ENCODE results near the gene POPDC2. TPM values are rescaled to one million over a fixed set of nuclear protein-coding genes. Genes with fewer than 3 reads are reported as not detected.
A peak's percentile ranks its signal among the peaks of the same experiment; 100 is the strongest.

The POPDC2 gene
- total and polyA plus RNA-seq, 8 donors = 1.4 to 10.7 (median 8.7) TPM

- Histone ChIP-seq H3K27ac (peak overlapping the region; percentile 91 to 97 (median 95)), H3K27me3 (no peaks in the 10 kb centered on the region), H3K4me1 (peaks cover 17 to 28% (median 22%) of the 10 kb centered on the region in 4 donors), H3K36me3 (peaks cover 16 to 26% (median 22%) of the 10 kb centered on the region in 4 donors), H3K9me3 (no peaks in the 10 kb centered on the region), H3K4me3 (peak overlapping the region; percentile 61 to 74 (median 70))
- no peak for DNase-seq
- TF ChIP-seq EP300 (IDR thresholded peaks at IDR 0.05) (no peak), POLR2A (IDR thresholded peaks at IDR 0.05) (no peak), CTCF (IDR thresholded peaks at IDR 0.05) (no peak), POLR2AphosphoS5 (IDR thresholded peaks at IDR 0.05) (no peak)
- intact Hi-C loops (cut with DNase I; ENCODE audit: low total_unique reads) = no loop called here
- WGBS, 5 donors = 3 to 8% (median 6%) methylated on average over 6 of the region's 6 CpGs
Observed at GRCh38 chr3:119677641-119677934, 17.2 kb upstream of the POPDC2 start.

DNA sequence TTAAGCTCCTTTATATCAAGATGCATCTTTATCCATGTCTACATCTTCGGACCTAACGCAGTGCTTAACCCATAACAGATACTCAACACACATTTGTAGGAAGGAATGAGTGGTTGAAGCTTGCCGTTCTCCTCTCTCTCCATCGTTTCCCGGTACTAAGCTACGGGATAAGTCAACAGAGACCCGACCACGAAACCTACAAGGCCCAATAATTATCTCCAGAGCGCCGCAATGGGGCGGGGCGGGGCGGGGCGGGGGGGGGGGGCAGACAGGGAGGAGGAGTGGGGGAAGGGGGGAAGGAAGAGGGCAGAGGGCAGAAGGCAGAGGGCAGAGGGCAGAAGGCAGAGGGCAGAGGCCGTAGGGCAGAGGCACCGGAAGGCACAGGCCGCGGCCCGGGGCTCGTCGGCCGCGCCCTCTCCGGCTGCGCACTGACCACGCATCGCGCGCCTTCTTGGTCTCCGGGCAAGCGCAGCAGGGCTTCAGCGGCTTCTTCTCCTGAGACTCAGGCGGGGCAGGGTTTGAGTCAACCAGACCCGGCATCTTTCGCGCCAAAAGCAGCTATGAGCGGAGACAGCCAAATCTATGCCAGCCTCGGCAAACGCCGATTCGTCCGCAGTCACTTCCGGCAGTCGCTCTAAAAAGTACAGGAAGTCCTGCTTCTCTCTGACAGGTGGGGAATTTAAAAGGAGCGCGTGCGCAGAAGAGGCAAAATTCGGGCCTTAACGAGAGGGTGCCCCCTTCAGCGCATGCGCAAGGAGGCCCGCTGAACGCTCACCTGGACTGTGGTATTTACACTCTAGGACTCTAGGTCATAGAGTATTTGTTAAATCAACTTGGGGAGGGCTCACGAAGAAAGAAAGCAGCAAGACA is 16.6 kb upstream of the POPDC2 start, which contains the start of gene COX17:
TSS of gene COX17 (minus strand) at position 636 of the 870 bp plus-strand sequence. CDS start at position 540, 96 bp downstream.
- no peaks in the 10 kb centered on the region for H3K27me3 ChIP-seq
- TF ChIP-seq POLR2AphosphoS5 (IDR thresholded peaks at IDR 0.05) (peak; percentile 71 to 94 (median 82)), CTCF (IDR thresholded peaks at IDR 0.05) (peak in 1 of 7 experiments; percentile 37), EP300 (IDR thresholded peaks at IDR 0.05) (no peak), POLR2A (IDR thresholded peaks at IDR 0.05) (peak in 2 of 4 donors; percentile 27 to 33)
- H3K4me1 ChIP-seq = peaks cover 17 to 28% (median 22%) of the 10 kb centered on the region in 4 donors
- H3K9me3 ChIP-seq = no peaks in the 10 kb centered on the region
- 0 to 1% (median 0%) methylated on average over 46 to 54 of the region's 54 CpGs for WGBS, 5 donors
- intact Hi-C loops (cut with DNase I; ENCODE audit: low total_unique reads) = no loop called here
- peak within 1 kb of the TSS; percentile 91 to 97 (median 95) for H3K27ac ChIP-seq
- peak within 1 kb of the TSS; percentile 61 to 74 (median 70) for H3K4me3 ChIP-seq
- DNase-seq = peak; percentile 98
- H3K36me3 ChIP-seq = peaks cover 16 to 32% (median 27%) of the 10 kb centered on the region in 4 donors

DNA sequence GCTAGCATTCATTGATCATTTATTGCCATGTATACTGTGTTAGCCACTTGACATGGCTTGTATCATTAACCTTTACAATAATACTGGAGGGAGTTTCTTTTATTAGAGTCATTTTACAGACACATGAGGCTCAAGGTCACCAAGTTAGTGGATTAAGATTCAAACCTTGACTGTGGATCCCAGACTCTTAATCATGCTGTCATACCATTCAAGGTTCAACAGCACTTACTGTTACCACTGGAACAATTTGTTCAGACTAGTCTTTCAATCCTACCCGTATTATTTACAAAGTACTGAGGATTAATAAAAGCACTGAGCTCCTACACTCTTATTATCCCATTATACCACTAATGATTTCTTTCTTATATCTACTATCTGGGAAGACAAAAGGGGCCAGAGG is 15.6 kb upstream of the POPDC2 start:
- no peaks in the 10 kb centered on the region for H3K27me3 ChIP-seq
- no peak for DNase-seq
- peaks cover 16 to 42% (median 37%) of the 10 kb centered on the region in 4 donors for H3K36me3 ChIP-seq
- intact Hi-C loops (cut with DNase I; ENCODE audit: low total_unique reads) = no loop called here
- H3K9me3 ChIP-seq = no peaks in the 10 kb centered on the region
- peaks cover 17 to 28% (median 22%) of the 10 kb centered on the region in 4 donors for H3K4me1 ChIP-seq
- H3K27ac ChIP-seq = peak overlapping the region in 4 of 5 donors; percentile 93 to 97 (median 96)
- peak overlapping the region; percentile 61 to 74 (median 70) for H3K4me3 ChIP-seq
- no peak for TF ChIP-seq POLR2A (IDR thresholded peaks at IDR 0.05)
- no peak for TF ChIP-seq CTCF (IDR thresholded peaks at IDR 0.05)
- no peak for TF ChIP-seq POLR2AphosphoS5 (IDR thresholded peaks at IDR 0.05)
- no peak for TF ChIP-seq EP300 (IDR thresholded peaks at IDR 0.05)
- 23 to 45% (median 43%) methylated on average over 1 of the region's 1 CpG for WGBS, 5 donors

- Histone ChIP-seq H3K4me3 (peak overlapping the region in 2 of 4 donors; percentile 61 to 72), H3K36me3 (peaks cover 16 to 49% (median 44%) of the 10 kb centered on the region in 4 donors), H3K4me1 (peaks cover 17 to 29% (median 22%) of the 10 kb centered on the region in 4 donors), H3K27me3 (no peaks in the 10 kb centered on the region), H3K9me3 (no peaks in the 10 kb centered on the region), H3K27ac (peak overlapping the region in 4 of 5 donors; percentile 93 to 97 (median 96))
- WGBS, 5 donors = 68 to 77% (median 73%) methylated on average over 5 of the region's 5 CpGs
- TF ChIP-seq POLR2A (IDR thresholded peaks at IDR 0.05) (no peak), EP300 (IDR thresholded peaks at IDR 0.05) (no peak), CTCF (IDR thresholded peaks at IDR 0.05) (no peak), POLR2AphosphoS5 (IDR thresholded peaks at IDR 0.05) (no peak)
- no peak for DNase-seq
- intact Hi-C loops (cut with DNase I; ENCODE audit: low total_unique reads) = no loop called here
Observed at GRCh38 chr3:119675188-119675874, 14.9 kb upstream of the POPDC2 start.

Measured in stomach (tissue), 9 donors.